NCI-H1417 (cell line): Measurements from ENCODE around the gene ST6GALNAC2.
"Not testable (repeated sequence)": the region's sequence is repeated elsewhere in the genome, so short reads cannot be mapped to it uniquely, and the experiment has no call there.

ENCODE experiments used
- DNase-seq, 3 experiments: peaks; one replicate each; lab custom pipeline; 2025; lab: John Stamatoyannopoulos, UW

Gene ST6GALNAC2

GRCh38 chr17:76585649-76586593 is at the start of gene ST6GALNAC2:
Gene ST6GALNAC2, minus strand, starts transcription at chr17:76585860. Its CDS starts 52 bp downstream, at chr17:76585808.
- DNase-seq = peak; percentile 79 to 81 (median 80)

- DNase-seq = no peak
Observed at GRCh38 chr17:76635039-76635438, 49.4 kb upstream of the ST6GALNAC2 start.

- DNase-seq = no peak
Observed at GRCh38 chr17:76633628-76634328, 48.1 kb upstream of the ST6GALNAC2 start.

- DNase-seq = no peak
Observed at GRCh38 chr17:76631821-76632565, 46.3 kb upstream of the ST6GALNAC2 start.

GRCh38 chr17:76630151-76630550 is 44.5 kb upstream of the ST6GALNAC2 start:
- no peak for DNase-seq

GRCh38 chr17:76627510-76627909 is 41.9 kb upstream of the ST6GALNAC2 start:
- no peak for DNase-seq

- no peak for DNase-seq
Observed at GRCh38 chr17:76626442-76626841, 40.8 kb upstream of the ST6GALNAC2 start.

GRCh38 chr17:76625496-76625895 is 39.8 kb upstream of the ST6GALNAC2 start:
- no peak for DNase-seq

- DNase-seq = peak; percentile 56 to 76 (median 71)
Observed at GRCh38 chr17:76623271-76624146, 37.8 kb upstream of the ST6GALNAC2 start.

- DNase-seq = no peak
Observed at GRCh38 chr17:76617838-76618237, 32.2 kb upstream of the ST6GALNAC2 start.

GRCh38 chr17:76614912-76615617 is 29.4 kb upstream of the ST6GALNAC2 start:
- DNase-seq = no peak

- not testable (repeated sequence) for DNase-seq
Observed at GRCh38 chr17:76614064-76614759, 28.6 kb upstream of the ST6GALNAC2 start.

GRCh38 chr17:76612977-76613851 is 27.6 kb upstream of the ST6GALNAC2 start:
- peak in 1 of 3 experiments; percentile 20 for DNase-seq

- no peak for DNase-seq
Observed at GRCh38 chr17:76612465-76612864, 26.8 kb upstream of the ST6GALNAC2 start.

- no peak for DNase-seq
Observed at GRCh38 chr17:76611758-76612157, 26.1 kb upstream of the ST6GALNAC2 start.

- not testable (repeated sequence) for DNase-seq
Observed at GRCh38 chr17:76611080-76611749, 25.6 kb upstream of the ST6GALNAC2 start.

GRCh38 chr17:76606685-76607084 is 21.0 kb upstream of the ST6GALNAC2 start:
- not testable (repeated sequence) for DNase-seq

- DNase-seq = no peak
Observed at GRCh38 chr17:76601065-76601464, 15.4 kb upstream of the ST6GALNAC2 start.
